ENCODE measurements around the gene FBXW8.

FBXW8 gene

GRCh38 chr12:116891019-116891418 is 19.7 kb upstream of the FBXW8 start:
- Mint-ChIP-seq H3K27me3 (ENCODE audit: low read depth, poor library complexity) (peaks cover 48% of the 10 kb centered on the region), H3K4me1 (peaks cover 6% of the 10 kb centered on the region), H3K36me3 (ENCODE audit: low read depth) (no peaks in the 10 kb centered on the region), H3K27ac (no peak overlapping the region), H3K9me3 (peaks cover 12% of the 10 kb centered on the region), H3K4me3 (no peak overlapping the region)
- no peak for DNase-seq
- no peak for TF ChIP-seq CTCF (IDR thresholded peaks at IDR 0.05)

GRCh38 chr12:116892349-116893140 is 18.2 kb upstream of the FBXW8 start:
- Mint-ChIP-seq H3K4me3 (no peak overlapping the region), H3K36me3 (ENCODE audit: low read depth) (no peaks in the 10 kb centered on the region), H3K27ac (no peak overlapping the region), H3K27me3 (ENCODE audit: low read depth, poor library complexity) (peaks cover 38% of the 10 kb centered on the region), H3K4me1 (peaks cover 3% of the 10 kb centered on the region), H3K9me3 (peaks cover 12% of the 10 kb centered on the region)
- TF ChIP-seq CTCF (IDR thresholded peaks at IDR 0.05), result no peak
- no peak for DNase-seq

GRCh38 chr12:116894913-116895312 is 15.8 kb upstream of the FBXW8 start:
- no peak for DNase-seq
- H3K4me3 Mint-ChIP-seq, result no peak overlapping the region
- no peak overlapping the region for H3K27ac Mint-ChIP-seq
- H3K27me3 Mint-ChIP-seq (ENCODE audit: low read depth, poor library complexity), result peaks cover 33% of the 10 kb centered on the region
- TF ChIP-seq CTCF (IDR thresholded peaks at IDR 0.05), result no peak
- H3K4me1 Mint-ChIP-seq, result peaks cover 10% of the 10 kb centered on the region
- H3K36me3 Mint-ChIP-seq (ENCODE audit: low read depth), result no peaks in the 10 kb centered on the region
- peaks cover 12% of the 10 kb centered on the region for H3K9me3 Mint-ChIP-seq

GRCh38 chr12:116896411-116896924 is 14.3 kb upstream of the FBXW8 start:
- Mint-ChIP-seq H3K27ac (no peak overlapping the region), H3K27me3 (ENCODE audit: low read depth, poor library complexity) (peaks cover 30% of the 10 kb centered on the region), H3K36me3 (ENCODE audit: low read depth) (no peaks in the 10 kb centered on the region), H3K9me3 (peaks cover 4% of the 10 kb centered on the region), H3K4me1 (peaks cover 10% of the 10 kb centered on the region), H3K4me3 (no peak overlapping the region)
- DNase-seq, result no peak
- TF ChIP-seq CTCF (IDR thresholded peaks at IDR 0.05), result no peak

- no peak for TF ChIP-seq CTCF (IDR thresholded peaks at IDR 0.05)
- DNase-seq, result no peak
- no peak overlapping the region for H3K27ac Mint-ChIP-seq
- no peak overlapping the region for H3K4me3 Mint-ChIP-seq
- peaks cover 10% of the 10 kb centered on the region for H3K4me1 Mint-ChIP-seq
- no peaks in the 10 kb centered on the region for H3K36me3 Mint-ChIP-seq (ENCODE audit: low read depth)
- peaks cover 36% of the 10 kb centered on the region for H3K27me3 Mint-ChIP-seq (ENCODE audit: low read depth, poor library complexity)
- no peaks in the 10 kb centered on the region for H3K9me3 Mint-ChIP-seq
Measured at GRCh38 chr12:116897476-116897875, 13.3 kb upstream of the FBXW8 start.

GRCh38 chr12:116898669-116899068 is 12.1 kb upstream of the FBXW8 start:
- H3K27ac Mint-ChIP-seq, result no peak overlapping the region
- H3K4me1 Mint-ChIP-seq, result peaks cover 10% of the 10 kb centered on the region
- no peaks in the 10 kb centered on the region for H3K36me3 Mint-ChIP-seq (ENCODE audit: low read depth)
- H3K9me3 Mint-ChIP-seq, result no peaks in the 10 kb centered on the region
- H3K4me3 Mint-ChIP-seq, result no peak overlapping the region
- no peak for TF ChIP-seq CTCF (IDR thresholded peaks at IDR 0.05)
- no peak for DNase-seq
- peaks cover 36% of the 10 kb centered on the region for H3K27me3 Mint-ChIP-seq (ENCODE audit: low read depth, poor library complexity)

Measured in nephron progenitor cell (in vitro differentiated cells).